HG02938 (cell line): ENCODE results near the gene TREML2.

Experiments
- ATAC-seq: cut with Tn5 transposase; IDR thresholded peaks from one replicate; pipeline ENCODE4 v1.9.1; 2021; ENCODE audit warnings: mild to moderate bottlenecking, moderate library complexity; ENCODE audit not compliant: unreplicated experiment

Gene TREML2

DNA sequence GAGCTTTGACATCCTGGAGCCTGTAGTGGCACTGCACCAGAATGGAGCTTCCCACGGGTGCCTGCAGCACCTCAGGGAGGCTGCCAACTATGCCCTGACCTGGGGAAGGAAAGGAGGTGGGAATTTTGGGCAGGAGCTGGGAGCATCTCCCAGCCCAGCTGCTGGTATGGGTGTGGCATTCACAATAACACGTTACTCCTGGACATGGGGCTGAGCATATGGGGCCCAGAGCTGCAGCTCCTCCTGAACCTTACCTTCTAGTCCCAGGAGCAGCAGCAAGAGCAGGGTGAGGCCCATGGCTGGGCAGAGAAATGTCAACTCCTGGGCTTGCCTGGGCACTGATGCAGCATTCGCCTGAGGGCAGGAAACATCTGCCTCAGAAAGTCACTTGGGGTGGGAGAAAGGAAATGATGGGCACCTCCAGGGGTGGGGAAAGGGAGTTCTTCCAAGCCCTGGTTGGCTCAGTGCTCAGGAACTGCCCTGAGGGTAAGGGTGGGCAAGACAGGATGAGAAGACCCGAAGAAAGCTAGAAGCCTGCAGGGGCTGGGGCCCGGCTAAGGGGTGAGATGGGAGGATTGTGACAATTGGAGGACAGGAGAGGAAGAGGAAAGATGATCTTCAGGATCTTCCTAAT, 46.8 kb downstream of the TREML2 start, which contains the start of gene TREML1:
TREML1 (minus strand) TSS at position 356 of the 634 bp plus-strand sequence; CDS start at position 297, 59 bp downstream.
- no peak for ATAC-seq

- no peak for ATAC-seq
Measured at GRCh38 chr6:41153451-41153850, 47.5 kb downstream of the TREML2 start.

GRCh38 chr6:41150671-41151070, 50.3 kb downstream of the TREML2 start:
- no peak for ATAC-seq

DNA sequence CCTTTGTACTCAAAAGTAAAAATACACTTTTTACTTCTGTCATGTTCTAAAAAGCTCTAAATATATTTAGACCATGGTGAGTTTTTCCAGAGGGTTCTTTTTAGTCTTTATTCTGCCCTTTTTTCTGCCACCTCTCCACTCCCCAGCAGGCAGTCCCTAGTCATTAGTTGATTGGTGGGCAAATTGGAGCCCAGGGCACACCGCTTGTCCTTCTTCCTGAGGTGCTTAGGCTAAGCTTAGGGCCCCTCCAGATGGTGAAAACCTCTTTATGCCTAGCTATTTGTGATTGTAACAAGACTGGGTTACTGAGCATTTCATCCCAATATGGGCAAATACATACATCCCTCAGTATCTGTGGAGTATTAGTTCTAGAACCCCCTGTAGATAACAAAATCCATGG, 53.0 kb downstream of the TREML2 start:
- ATAC-seq: no peak
